ENCODE data around the gene GRB10. TPM values are rescaled to one million over a fixed set of nuclear protein-coding genes. Genes with fewer than 3 reads are reported as not detected.

GRB10 gene
- total and polyA plus RNA-seq, 2 of the 8 experiments (the other 6 are each of a cell fraction or from before 2014, with no cell fraction given) = 35.7 to 97.0 TPM

DNA sequence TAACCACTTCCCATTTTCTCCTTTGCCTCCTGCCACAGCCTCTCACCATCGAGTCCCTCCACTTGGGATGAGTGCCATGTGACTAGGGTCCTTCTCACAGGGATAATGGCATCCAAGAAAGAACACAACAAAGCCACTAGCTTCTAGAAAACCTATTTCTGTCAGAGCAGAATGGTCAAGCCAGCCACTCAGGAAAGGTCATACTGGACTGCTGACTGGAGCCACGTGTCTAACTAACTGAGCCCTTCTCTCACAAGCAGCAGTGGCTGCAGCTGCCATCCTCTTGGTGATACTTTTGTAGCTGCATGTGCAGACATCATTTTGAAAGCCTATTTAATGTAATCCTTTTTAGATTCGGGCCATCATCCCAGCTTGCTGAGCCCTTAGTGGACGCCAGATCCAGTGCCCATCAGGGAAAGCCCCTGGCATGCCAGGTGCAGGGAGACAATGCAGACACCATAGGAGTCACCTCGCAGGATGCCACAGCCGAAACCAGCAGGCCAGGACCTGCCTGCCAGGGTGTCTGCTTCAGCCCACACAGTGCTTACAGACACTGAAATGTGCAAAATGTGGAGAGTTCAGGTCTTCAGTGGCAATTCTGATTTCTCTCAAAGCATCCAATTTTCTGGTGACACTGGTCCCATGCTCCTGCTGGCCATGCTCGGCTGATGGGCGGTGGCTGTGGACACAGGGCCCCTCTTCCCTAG, 119.1 kb downstream of the GRB10 start (continued):
- TF ChIP-seq CHD7 (IDR thresholded peaks at IDR 0.05; ENCODE audit: insufficient replicate concordance, low read length) = no peak
- no peak for TF ChIP-seq PHF8 (conservative IDR thresholded peaks at IDR 0.05; ENCODE audit: low read depth, low read length)
- TF ChIP-seq SIN3A (conservative IDR thresholded peaks at IDR 0.05 in 1 of 2, IDR thresholded peaks at IDR 0.05 in 1 of 2; ENCODE audit: low read depth in 1 of 2, low read length in 2 of 2) = no peak
- TF ChIP-seq HDAC2 (IDR thresholded peaks at IDR 0.05; ENCODE audit: borderline replicate concordance in 1 of 2, low read depth in 2 of 2, low read length in 2 of 2) = no peak
- no peak for TF ChIP-seq EZH2 (IDR thresholded peaks at IDR 0.05; ENCODE audit: low read depth, low read length, severe bottlenecking)
- TF ChIP-seq MAFK (IDR thresholded peaks at IDR 0.05; ENCODE audit: low read depth, low read length) = no peak
- no peak for TF ChIP-seq MAX (IDR thresholded peaks at IDR 0.05)
- no peak for TF ChIP-seq RFX5 (IDR thresholded peaks at IDR 0.05; ENCODE audit: borderline replicate concordance, low read depth, low read length)
- TF ChIP-seq ZNF274 (IDR thresholded peaks at IDR 0.05; ENCODE audit: borderline replicate concordance, extremely low read depth, low read length) = no peak

All from H1 (cell line).